Fibroblast of the conjunctiva (primary cell): ENCODE data around the gene E2F1.
A peak's percentile ranks its signal among the peaks of the same experiment; 100 is the strongest.
"Not testable (repeated sequence)": the region's sequence is repeated elsewhere in the genome, so short reads cannot be mapped to it uniquely, and the experiment has no call there.

ENCODE experiments used
- DNase-seq: peaks from one replicate; pipeline ENCODE4 v3.0.0-alpha.2; 2010; ENCODE audit warnings: low read depth

Gene E2F1

DNA sequence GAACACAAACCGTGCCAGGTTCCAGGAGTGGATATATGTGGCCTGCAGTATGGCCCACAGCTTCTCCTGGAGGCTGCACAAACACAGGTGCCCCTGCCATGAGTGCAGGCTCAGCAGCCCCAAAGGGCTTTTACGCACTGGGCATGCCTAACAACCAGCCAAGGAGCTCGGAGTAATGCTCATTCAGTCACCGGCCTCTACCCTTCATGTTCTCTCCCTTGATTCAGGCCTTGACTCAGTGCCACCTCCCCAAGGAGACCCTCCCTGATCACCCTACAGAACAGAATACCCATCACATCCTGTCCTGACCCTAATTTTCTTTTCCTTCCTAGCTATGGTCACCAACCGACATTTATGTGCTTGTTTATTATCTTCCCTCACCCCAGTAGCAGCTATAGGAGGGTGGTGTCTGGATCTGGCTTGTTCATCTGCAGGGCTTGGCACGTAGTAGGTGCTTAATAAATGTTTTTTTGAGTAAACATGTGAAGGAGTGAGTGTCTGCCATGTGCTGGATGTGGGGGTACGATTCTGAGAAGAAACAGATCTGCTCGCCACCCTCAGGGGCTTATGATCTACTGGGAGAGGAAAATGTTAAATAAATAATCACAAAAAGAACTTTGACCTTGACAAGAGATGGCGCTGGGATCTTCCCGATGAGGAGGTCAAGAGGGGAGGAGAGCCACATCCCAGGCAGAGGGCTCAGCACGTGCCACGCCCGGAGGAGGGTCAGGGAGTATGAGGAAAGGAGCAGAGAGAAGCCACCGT lies 24.7 kb upstream of the E2F1 start:
- DNase-seq = no peak

DNA sequence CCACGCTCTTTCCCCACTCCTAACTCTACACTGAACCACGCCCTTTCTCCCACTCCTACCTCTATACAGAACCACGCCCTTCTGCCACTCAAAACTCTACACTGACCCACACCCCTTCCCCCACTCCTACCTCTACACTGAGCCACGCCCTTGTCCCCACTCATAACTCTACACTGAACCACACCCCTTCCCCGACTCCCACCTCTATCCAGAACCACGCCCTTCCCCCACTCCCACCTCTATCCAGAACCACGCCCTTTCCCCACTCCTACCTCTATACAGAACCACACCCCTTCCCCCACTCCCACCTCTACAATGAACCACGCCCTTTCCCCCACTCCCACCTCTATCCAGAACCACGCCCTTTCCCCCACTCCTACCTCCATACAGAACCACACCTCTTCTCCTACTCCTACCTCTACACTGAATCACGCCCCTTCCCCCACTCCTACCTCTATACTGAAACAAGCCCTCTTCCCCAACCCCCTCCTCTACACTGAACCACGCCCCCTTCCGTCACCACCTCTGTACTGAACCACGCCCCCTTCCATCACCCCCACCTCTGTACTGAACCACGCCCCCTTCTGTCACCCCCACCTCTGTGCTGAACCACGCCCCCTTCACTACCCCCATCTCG lies 23.8 kb upstream of the E2F1 start:
- DNase-seq = no peak

DNA sequence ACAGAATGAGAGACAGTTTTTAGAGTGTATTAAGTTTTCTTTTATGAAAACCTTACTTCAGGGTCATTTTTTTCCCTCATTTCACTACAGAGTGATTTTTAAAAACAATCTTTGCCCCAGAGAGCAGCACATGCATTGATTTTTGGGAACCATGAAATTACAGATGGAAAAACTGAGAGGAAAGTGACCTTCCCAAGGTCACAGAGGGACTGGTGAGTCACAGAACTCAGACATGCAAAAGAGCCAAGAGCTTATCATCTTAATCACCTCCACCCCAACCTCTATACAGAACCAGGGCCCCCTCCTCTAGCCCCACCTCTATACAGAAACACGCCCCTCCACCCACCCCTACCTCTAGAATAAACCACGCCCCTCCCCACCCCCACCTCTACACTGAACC lies 23.2 kb upstream of the E2F1 start:
- DNase-seq = no peak

DNA sequence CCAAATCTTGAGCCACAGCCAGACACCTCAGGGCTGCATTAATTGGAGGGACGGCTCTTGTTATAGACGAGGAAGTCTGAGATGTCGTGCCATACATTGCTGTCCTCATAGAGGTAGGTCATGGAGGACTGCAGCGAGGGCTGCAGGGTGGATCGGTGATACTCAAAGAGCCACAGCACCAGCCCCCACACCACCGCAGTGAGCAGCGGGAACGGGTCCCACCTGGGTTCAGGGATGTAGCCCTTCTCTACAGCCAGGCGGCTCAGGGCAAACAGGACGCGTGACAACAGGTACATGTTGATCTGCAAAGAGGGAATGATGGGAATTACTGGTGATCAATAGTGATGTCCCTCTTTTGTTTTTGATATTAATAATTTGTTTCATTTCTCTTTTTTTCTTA lies 21.5 kb upstream of the E2F1 start:
- DNase-seq = no peak

DNA sequence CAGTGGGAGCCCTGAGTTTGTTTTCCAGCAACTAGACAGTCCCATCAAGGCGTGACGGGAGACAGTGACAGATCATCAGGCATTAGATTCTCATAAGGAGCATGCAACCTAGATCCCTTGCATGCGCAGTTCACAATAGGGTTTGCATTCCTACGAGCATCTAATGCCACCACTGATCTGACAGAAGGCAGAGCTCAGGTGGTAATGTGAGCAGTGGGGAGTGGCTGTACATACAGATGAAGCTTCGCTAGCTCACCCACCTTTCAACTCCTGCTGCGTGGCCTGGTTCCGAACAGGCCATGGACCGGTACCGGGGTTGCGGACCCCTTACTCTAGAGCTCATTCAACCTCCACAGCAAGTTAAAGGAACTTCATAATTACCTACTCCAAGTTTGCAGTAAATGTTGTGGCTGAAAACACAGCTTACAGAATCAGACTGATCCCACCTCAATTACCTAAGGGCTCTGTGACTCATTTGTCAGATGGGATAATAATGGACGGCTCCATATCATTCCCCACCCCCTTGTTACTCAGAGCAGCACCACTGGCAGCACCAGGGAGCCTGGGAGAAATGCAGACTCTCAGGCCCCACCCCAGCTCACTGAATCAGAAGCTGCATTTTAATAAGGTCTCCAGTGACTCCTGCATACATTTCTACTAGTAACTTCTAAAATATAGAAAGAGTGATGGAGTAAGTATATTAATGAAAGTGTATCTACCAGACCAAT lies 18.2 kb upstream of the E2F1 start:
- no peak for DNase-seq

DNA sequence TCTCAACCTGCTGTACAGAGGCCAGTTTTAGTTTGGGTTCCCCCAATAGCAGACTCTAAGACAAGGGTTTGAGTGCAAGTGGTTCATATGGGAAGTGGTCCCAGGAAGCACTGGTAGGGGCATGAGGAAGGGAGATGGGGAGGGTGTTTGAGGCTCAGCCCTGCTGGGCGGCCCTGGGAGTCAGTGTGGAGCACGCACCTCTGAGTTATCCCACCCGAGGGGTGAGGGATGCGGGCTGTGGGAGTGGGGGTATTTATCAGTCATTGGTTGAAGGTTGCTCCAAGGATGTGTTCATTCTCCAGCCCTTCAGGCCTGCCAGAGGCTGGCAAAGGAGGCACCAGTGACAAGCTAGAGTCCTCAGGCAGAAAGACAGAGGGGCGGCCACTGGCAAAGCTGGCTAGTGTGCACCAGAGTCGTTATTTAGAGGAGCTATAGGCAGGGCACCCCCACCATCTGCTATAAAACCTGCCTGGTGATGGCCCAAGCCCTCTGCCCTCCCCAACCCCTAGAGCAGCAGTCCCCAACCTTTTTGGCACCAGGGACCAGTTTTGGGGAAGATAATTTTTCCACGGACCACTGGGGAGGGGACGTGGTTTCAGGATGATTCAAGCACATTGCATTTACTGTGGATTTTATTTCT lies 17.4 kb upstream of the E2F1 start:
- DNase-seq = no peak

DNA sequence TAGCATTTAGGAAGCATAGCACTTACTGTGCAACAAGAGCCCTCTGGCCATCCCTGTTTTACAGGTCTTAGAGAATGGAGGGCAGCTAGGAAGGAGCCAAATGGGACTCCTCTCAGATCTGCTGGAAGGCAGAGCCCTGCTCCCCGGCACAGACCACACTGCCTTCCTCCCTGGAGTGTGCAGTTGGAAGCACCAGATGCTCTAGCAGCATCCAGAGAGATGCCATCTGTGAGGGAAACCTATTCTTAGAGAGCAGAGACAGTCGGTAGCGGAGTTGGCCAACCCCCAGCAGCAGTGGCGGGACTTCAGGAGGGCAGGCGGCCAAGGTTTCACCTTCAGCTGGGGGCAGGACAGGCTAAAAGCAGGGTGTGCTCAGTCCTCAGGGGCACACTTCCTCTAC lies 16.7 kb upstream of the E2F1 start:
- DNase-seq = no peak

DNA sequence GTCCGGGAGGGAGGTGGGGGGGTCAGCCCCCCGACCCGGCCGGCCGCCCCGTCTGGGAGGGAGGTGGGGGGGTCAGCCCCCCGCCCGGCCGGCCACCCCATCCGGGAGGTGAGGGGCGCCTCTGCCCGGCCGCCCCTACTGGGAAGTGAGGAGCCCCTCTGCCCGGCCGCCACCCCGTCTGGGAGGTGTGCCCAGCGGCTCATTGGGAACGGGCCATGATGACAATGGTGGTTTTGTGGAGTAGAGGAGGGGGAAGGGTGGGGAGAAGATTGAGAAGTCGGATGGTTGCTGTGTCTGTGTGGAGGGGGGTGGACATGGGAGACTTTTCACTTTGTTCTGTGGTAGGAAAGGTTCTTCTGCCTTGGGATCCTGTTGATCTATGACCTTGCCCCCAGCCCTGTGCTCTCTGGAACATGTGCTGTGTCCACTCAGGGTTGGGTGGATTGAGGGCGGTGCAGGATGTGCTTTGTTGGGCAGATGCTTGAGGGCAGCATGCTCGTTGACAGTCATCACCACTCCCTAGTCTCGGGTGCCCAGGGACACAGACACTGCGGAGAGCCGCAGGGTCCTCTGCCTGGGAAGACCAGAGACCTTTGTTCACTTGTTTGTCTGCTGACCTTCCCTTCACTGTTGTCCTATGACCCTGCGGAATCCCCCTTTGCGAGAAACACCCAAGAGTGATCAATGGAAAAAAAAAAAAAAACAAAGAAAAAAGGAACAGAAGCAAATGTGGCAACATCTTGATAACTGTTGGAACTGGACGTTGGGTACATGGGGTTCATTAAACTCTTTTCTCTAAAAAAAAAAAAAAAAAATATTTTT lies 15.7 kb upstream of the E2F1 start:
- DNase-seq = no peak

DNA sequence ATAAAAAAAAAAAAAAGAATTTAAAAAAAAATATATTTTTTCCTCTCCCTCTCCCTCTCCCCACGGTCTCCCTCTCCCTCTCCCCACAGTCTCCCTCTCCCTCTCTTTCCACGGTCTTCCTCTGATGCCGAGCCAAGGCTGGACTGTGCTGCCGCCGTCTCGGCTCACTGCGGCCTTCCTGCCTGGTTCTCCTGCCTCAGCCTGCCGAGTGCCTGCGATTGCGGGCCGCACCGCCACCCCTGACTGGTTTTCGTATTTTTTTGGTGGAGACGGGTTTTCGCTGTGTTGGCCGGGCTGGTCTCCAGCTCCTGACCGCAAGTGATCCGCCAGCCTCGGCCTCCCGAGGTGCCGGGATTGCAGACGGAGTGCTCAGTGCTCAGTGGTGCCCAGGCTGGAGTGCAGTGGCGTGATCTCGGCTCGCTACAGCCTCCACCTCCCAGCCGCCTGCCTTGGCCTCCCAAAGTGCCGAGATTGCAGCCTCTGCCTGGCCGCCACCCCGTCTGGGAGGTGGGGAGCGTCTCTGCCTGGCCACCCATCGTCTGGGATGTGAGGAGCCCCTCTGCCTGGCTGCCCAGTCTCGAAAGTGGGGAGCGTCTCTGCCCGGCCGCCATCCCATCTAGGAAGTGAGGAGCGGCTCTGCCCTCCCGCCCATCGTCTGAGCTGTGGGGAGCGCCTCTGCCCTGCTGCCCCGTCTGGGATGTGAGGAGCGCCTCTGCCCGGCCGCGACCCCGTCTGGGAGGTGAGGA lies 14.7 kb upstream of the E2F1 start:
- not testable (repeated sequence) for DNase-seq

DNA sequence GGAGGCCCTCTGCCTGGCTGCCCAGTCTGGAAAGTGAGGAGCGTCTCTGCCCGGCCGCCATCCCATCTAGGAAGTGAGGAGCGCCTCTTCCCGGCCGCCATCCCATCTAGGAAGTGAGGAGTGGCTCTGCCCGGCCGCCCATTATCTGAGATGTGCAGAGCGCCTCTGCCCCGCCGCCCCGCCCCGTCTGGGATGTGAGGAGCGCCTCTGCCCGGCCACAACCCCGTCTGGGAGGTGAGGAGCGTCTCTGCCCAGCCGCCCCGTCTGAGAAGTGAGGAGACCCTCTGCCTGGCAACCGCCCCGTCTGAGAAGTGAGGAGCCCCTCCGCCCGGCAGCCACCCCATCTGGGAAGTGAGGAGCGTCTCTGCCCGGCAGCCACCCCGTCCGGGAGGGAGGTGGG lies 12.8 kb upstream of the E2F1 start:
- DNase-seq = not testable (repeated sequence)

DNA sequence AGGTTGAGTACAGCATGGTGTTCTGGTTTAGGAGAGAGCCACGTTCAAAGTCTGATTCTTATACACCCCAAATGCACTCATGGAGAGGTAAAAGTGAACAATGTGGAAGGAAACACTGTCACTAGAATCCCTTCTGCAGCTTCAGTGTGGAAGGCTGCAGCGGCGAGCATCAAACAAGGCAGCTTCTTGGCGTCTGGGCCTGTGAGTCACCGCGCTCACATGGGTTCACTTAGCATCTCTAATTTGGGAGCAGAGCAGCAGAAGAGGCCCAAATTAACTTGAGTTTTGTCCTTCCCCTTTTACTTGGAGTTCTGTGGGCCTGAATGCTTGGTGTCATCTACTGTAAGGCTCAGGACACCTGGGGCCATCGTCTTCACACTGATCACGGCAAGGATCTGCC lies 10.9 kb upstream of the E2F1 start:
- peak; percentile 68 for DNase-seq

DNA sequence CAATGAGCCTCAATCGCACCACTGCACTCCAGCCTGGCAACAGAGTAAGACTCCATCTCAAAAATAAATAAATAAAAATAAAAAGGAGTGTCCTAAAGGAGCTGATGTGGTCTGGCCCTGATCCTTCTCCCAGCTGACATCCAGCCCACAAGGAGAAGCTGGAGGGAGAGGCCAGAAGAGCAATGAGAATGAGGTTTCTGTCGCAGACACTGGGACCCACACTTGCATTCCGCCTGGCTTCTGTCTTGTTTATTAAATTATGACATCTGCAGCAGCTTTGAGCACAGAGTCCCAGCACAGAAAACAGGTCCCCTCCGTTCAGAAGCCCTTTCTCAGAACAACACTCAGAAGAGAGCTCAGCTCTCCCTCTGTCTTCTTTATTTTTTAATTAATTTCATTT lies 10.3 kb upstream of the E2F1 start:
- no peak for DNase-seq

DNA sequence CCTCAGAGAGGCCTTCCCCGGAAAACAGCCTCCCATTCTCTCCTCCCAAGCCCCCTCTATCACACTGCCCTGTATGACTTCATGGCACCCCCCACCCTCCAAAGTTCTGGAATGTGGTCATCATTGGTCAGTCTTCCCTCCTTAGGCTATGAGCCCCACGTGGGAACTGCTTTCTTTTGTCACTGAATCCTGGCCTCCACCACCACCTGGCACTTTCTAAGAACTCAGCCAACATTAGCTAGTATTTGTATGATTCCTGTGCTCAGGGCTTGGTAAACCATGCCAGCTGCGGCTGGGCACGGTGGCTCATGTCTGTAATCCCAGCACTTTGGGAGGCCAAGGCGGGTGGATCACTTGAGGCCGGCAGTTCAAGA lies 8.4 kb upstream of the E2F1 start:
- no peak for DNase-seq

DNA sequence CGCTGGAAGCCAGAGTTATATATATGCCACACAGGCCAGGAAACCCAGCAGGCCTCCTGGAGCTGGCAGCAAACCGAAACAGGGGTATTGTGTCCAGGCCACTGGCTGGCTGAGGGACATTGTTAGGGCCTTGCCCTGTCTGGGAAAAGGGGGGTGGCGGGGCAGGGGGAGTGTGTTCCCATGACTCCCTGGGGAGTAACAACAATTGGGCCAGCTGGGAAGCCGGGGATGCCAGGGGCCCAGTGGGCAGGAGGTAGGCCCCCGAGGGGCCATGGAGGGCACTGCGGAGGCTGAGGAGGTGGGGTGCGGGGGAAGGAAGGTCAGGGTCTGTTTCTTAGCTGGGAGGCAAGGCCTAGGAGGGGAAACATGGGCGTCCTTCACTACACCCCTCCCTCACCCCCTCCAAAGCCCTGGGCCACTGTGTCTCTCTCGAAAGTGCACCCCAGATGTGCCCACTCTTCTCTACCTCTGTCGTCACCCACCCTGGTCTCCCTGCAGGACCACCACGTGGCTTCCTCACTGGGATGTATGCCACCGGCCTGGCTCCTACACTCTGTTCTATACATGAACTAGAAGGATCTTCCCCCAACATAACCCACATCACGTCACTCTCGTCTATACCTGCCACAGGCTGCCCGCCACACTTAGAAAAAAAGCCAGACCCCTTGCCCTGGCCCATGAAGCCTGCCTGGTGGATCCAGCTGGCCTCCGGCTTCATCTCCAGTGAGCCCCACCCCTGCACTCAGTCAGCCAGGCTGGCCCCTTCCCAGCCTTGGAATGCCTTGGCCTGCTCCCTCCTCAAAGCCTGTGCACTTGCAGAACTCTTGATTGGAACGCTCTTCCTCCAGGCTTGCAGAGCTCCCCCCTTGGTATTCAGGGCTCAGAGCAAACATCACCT lies 7.8 kb upstream of the E2F1 start:
- no peak for DNase-seq

DNA sequence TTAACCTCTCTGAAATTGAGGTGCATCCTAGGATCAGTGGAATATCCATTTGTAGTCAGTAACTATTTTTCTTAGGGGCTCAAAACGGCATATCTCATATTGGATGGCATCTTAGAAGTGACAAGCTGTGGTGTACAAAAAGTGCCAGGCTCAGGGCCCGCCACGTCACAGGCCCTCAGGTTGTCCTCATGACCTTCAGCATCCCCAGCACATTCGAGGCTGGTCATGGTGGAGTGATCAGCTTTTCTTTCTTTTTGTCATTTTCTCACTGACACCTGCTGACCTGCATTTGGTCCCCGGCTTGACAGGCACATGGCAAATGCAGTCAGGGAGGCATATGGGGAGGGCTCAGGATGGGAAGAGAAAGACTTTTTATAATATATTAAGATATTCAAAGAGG lies 7.1 kb upstream of the E2F1 start:
- no peak for DNase-seq

DNA sequence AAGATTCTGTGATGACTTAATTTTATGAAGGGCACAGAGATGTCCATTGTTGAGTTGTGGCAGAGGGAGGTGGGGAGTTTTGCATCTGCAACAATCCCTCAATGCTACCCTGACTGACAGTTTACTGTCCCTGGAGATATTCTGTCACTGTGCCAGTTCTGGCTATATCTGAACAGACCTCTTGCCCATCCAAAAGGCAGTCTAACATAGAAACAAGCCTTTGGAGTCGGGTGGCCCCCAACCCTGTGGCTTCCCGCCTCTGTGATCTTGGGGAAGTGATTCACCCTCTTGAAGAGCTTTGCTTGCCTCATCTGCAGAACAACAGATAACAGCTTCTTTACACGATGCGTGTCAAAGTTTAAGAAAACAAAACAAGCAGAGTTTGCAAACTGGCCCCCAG lies 3.8 kb upstream of the E2F1 start:
- DNase-seq = no peak

DNA sequence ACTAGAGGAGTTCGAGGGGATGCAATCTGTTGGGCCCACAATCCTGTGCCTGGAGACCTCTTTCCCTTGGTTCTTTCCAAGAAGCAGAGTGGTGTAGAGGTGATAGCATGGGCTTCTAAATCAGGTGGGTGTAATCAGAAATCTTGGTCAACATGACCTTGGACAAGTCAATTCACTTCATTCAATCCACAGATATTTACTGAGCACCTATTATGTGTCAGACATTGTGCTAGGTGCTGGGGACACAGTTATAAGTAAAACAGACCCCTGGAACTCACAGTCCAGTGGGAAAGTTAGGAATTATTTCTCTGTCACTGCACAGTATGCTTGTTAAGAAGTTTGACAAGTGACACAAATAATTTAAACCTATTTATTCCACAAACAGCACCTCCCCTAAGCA lies 3.3 kb upstream of the E2F1 start:
- no peak for DNase-seq

DNA sequence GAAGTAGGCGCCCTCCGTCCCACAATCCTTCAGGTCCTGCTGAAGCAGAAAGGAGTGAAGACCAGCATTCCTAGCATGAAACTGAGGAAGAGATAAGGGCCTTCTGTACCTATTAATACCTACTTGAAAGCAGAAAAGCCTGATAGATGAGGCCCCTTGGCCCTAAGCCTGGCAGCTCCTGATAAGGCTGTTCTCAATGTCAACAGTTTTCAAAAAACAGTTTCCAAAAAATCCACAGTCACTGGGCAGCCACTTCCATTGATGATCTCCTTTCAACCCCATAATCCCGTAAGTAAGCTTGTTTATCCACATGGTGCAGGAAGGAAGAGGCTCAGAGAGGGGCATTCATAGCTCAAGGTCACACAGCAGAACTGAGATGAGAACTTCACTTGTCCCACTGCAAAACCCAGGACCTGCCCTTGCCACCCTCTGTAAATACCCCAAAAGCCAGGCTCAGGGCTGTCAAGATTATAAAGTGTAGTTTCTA lies 2.8 kb upstream of the E2F1 start:
- DNase-seq = no peak

DNA sequence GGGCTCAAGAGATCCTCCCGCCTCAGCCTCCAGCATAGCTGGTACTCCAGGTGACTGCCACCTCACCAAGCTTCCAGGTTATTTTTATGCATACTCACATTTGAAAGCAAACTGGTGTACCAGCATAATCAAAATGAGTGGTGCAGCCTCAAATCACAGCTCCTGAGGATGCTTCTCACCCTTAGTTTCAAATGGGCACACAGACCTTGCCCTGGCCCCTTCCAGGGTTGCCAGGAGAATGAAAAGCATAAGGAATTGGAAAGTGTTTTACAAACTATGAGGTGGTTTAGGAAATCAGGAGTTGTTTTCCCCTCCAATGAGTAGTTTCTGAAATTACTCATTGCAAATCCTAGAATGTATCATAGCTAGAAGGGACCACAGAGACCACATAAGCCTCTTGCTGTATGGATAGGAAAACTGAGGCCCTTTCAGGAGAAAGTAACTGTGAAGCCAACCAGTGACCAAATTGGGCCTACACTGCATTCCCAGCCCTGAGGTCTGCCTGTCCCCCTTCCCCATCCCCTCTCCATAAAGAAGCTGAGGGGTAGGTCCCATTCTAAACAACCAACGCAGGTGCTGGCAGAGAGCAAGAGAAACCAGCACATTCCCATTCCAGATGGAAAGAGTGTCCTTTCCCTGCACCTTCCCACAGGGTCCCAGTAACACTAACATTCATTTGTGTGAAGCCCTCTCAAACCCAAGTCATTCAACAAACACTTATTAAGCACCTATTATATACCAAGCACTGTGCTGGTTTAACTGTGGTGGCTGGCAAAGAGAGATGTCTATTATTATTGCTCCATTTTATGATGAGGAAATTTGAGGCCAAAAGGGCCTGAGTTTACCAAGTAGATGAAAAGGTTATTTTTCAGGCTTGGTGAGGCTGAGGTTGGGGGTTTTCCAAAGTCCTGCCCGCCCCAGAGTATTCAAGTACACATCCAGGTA lies 2.1 kb upstream of the E2F1 start:
- no peak for DNase-seq
